ENCODE data around the gene ZKSCAN4. TPM values are rescaled to one million over a fixed set of nuclear protein-coding genes. Genes with fewer than 3 reads are reported as not detected.
A peak's percentile ranks its signal among the peaks of the same experiment; 100 is the strongest.

The ZKSCAN4 gene
- total RNA-seq, 1 donor from 2014 or later: 19.0 TPM

GRCh38 chr6:28250747-28251146, 1.3 kb downstream of the ZKSCAN4 start:
- no peak for DNase-seq (ENCODE audit: low spot score)

GRCh38 chr6:28248916-28249315, 3.2 kb downstream of the ZKSCAN4 start:
- no peak for DNase-seq (ENCODE audit: low spot score)

- DNase-seq (ENCODE audit: low spot score): no peak
Observed at GRCh38 chr6:28245206-28245941, 6.7 kb downstream of the ZKSCAN4 start.

- DNase-seq (ENCODE audit: low spot score): no peak
Observed at GRCh38 chr6:28243946-28244345, 8.1 kb downstream of the ZKSCAN4 start.

- no peak for DNase-seq (ENCODE audit: low spot score)
Observed at GRCh38 chr6:28240471-28240870, 11.6 kb downstream of the ZKSCAN4 start.

GRCh38 chr6:28239636-28240035, 12.4 kb downstream of the ZKSCAN4 start:
- DNase-seq (ENCODE audit: low spot score): no peak

GRCh38 chr6:28235912-28236452, 16.1 kb downstream of the ZKSCAN4 start:
- no peak for DNase-seq (ENCODE audit: low spot score)

GRCh38 chr6:28232785-28233184, 19.3 kb downstream of the ZKSCAN4 start:
- DNase-seq (ENCODE audit: low spot score): no peak

- no peak for DNase-seq (ENCODE audit: low spot score)
Observed at GRCh38 chr6:28226460-28226859, 25.6 kb downstream of the ZKSCAN4 start.

- DNase-seq (ENCODE audit: low spot score): peak; percentile 86
Observed at GRCh38 chr6:28225056-28225834, 26.8 kb downstream of the ZKSCAN4 start, which contains the start of gene ZSCAN9. ZSCAN9 (plus strand) TSS chr6:28225275; CDS start chr6:28227085, 1,810 bp downstream.

- no peak for DNase-seq (ENCODE audit: low spot score)
Observed at GRCh38 chr6:28224131-28225055, 27.7 kb downstream of the ZKSCAN4 start.

GRCh38 chr6:28220257-28221133, 31.6 kb downstream of the ZKSCAN4 start:
- no peak for DNase-seq (ENCODE audit: low spot score)

- DNase-seq (ENCODE audit: low spot score): peak; percentile 67
Observed at GRCh38 chr6:28218312-28219248, 33.5 kb downstream of the ZKSCAN4 start.

GRCh38 chr6:28217890-28218289, 34.2 kb downstream of the ZKSCAN4 start:
- DNase-seq (ENCODE audit: low spot score): no peak

GRCh38 chr6:28215425-28215824, 36.6 kb downstream of the ZKSCAN4 start:
- no peak for DNase-seq (ENCODE audit: low spot score)

- DNase-seq (ENCODE audit: low spot score): no peak
Observed at GRCh38 chr6:28213213-28213523, 38.9 kb downstream of the ZKSCAN4 start.

- no peak for DNase-seq (ENCODE audit: low spot score)
Observed at GRCh38 chr6:28212510-28213212, 39.4 kb downstream of the ZKSCAN4 start.

GRCh38 chr6:28211840-28212509, 40.1 kb downstream of the ZKSCAN4 start:
- DNase-seq (ENCODE audit: low spot score): no peak
